ENCODE data around the gene MRFAP1. TPM values are rescaled to one million over a fixed set of nuclear protein-coding genes. Genes with fewer than 3 reads are reported as not detected.

Gene MRFAP1
- total and polyA plus RNA-seq, 10 donors: 133 to 299 (median 219) TPM

DNA sequence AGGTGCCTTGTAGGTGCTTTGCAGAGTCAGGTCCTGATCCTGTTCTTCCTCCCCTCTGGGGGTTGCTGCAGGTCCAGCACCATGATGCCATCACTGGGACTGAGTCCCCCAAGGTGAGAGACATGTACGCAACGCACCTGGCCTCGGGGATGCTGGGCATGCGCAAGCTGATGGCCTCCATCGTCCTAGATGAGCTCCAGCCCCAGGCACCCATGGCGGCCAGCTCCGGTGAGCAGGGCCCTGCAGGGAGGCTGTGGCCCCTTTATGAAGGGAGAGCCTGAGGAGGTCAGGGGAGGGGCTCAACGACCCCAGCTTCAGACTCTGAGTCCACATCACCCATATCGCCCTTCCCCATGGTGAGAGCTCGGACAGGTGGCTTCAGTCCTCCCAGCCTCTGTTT, 42.4 kb upstream of the MRFAP1 start:
- no peak overlapping the region for H3K4me3 ChIP-seq
- H3K27ac ChIP-seq: no peak overlapping the region
- H3K4me1 ChIP-seq: no peaks in the 10 kb centered on the region
- intact Hi-C loops (cut with DNase I; ENCODE audit: low total_unique reads): no loop called here
- TF ChIP-seq, protein P1, sequence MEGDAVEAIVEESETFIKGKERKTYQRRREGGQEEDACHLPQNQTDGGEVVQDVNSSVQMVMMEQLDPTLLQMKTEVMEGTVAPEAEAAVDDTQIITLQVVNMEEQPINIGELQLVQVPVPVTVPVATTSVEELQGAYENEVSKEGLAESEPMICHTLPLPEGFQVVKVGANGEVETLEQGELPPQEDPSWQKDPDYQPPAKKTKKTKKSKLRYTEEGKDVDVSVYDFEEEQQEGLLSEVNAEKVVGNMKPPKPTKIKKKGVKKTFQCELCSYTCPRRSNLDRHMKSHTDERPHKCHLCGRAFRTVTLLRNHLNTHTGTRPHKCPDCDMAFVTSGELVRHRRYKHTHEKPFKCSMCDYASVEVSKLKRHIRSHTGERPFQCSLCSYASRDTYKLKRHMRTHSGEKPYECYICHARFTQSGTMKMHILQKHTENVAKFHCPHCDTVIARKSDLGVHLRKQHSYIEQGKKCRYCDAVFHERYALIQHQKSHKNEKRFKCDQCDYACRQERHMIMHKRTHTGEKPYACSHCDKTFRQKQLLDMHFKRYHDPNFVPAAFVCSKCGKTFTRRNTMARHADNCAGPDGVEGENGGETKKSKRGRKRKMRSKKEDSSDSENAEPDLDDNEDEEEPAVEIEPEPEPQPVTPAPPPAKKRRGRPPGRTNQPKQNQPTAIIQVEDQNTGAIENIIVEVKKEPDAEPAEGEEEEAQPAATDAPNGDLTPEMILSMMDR (IDR thresholded peaks at IDR 0.05 in 8 of 11, conservative IDR thresholded peaks at IDR 0.05 in 3 of 11): no peak
- TF ChIP-seq POLR2A (IDR thresholded peaks at IDR 0.05) (no peak), POLR2AphosphoS5 (IDR thresholded peaks at IDR 0.05) (peak in 1 of 3 donors; percentile 39)
- no peaks in the 10 kb centered on the region for H3K9me3 ChIP-seq
- peaks cover 0 to 100% (median 81%) of the 10 kb centered on the region in 6 donors for H3K36me3 ChIP-seq
- H3K27me3 ChIP-seq (replicated peaks in 1 of 7): no peaks in the 10 kb centered on the region
- no peak for DNase-seq
- WGBS, 5 donors: 91 to 98% (median 93%) methylated on average over 6 to 10 of the region's 10 CpGs

DNA sequence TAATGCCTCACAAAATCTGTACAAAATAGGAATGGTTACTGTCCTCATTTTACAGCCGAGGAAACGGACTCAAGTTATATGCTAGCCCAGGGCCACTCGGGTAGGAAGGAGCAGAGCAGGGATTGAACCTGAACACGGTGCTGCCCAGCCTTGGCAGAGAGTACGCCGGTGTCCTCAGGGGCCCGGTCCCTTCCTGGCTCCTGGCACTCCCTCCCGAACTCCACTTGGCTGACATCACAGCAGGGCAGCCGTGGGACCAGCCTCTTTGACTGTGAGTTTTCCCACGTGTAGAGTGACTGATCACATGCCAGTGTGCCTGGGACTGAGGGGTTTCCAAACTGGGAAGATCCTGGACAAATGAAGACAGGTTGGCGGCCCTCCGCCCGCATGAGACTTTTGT, 41.8 kb upstream of the MRFAP1 start:
- no peaks in the 10 kb centered on the region for H3K4me1 ChIP-seq
- no peaks in the 10 kb centered on the region for H3K27me3 ChIP-seq (replicated peaks in 1 of 7)
- no peak overlapping the region for H3K4me3 ChIP-seq
- H3K27ac ChIP-seq: no peak overlapping the region
- WGBS, 5 donors: 86 to 96% (median 92%) methylated on average over 11 to 13 of the region's 13 CpGs
- intact Hi-C loops (cut with DNase I; ENCODE audit: low total_unique reads): no loop called here
- DNase-seq: no peak
- peaks cover 0 to 2% (median 0%) of the 10 kb centered on the region in 8 donors for H3K9me3 ChIP-seq
- peaks cover 0 to 100% (median 81%) of the 10 kb centered on the region in 6 donors for H3K36me3 ChIP-seq
- TF ChIP-seq POLR2A (IDR thresholded peaks at IDR 0.05) (no peak), POLR2AphosphoS5 (IDR thresholded peaks at IDR 0.05) (no peak)
- TF ChIP-seq, protein P1 (IDR thresholded peaks at IDR 0.05 in 8 of 11, conservative IDR thresholded peaks at IDR 0.05 in 3 of 11): no peak

DNA sequence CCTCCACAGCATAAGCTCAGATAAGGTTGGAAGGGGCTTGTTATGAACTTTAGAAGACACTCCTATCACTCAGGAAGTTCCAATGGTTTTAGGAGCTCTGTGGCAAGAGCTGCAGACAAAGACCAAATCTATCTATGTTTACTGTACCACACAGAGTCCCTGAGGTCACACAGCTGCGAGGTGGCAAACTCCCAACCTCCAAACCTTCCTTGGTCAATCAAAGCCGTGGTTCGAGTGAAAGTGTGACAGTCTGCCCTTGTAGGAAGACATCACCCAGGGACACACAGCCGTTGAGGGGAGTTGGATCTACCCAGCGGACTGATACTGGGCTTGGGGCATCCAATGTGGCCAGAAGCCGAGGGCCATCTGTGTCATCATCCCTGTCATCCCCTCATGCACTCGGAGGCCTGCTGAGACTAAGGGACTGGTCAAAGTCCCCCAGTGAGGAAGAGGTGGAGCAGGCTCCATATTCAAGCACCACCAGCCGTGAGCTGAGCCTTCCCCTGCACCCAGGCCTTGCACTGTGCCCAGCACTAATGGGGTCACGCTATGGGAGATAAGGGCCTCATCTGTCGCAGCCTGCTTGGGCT, 38.7 kb upstream of the MRFAP1 start:
- Histone ChIP-seq H3K9me3 (peaks cover 0 to 23% (median 17%) of the 10 kb centered on the region in 8 donors), H3K4me1 (no peaks in the 10 kb centered on the region), H3K4me3 (no peak overlapping the region), H3K27me3 (replicated peaks in 1 of 7) (no peaks in the 10 kb centered on the region), H3K36me3 (peaks cover 10 to 100% (median 92%) of the 10 kb centered on the region in 6 donors), H3K27ac (no peak overlapping the region)
- intact Hi-C loops (cut with DNase I; ENCODE audit: low total_unique reads): no loop called here
- DNase-seq: no peak
- TF ChIP-seq, protein P1 (IDR thresholded peaks at IDR 0.05 in 8 of 11, conservative IDR thresholded peaks at IDR 0.05 in 3 of 11): no peak
- TF ChIP-seq POLR2AphosphoS5 (IDR thresholded peaks at IDR 0.05): no peak
- no peak for TF ChIP-seq POLR2A (IDR thresholded peaks at IDR 0.05)
- 86 to 93% (median 91%) methylated on average over 9 to 10 of the region's 10 CpGs for WGBS, 5 donors

DNA sequence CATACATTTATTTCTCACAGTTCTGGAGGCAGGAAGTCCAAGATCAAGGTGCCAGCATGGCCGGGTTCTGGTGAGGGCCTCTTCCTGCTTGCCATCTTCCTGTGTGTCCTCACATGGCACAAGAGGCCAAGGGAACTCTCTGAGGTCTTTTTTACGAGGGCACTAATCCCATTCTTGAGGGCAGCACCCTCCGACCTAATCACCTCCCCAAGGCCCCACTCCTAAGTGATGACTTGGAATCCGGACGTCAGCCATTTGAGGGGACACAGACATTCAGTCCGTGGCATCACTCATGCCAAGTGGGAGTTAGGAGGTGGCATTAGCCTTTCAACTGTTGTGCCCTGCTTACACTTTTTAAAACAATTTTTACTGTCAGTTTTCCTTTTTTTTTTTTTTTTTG, 38.2 kb upstream of the MRFAP1 start:
- WGBS, 5 donors: 86 to 91% (median 88%) methylated on average over 6 of the region's 6 CpGs
- peaks cover 10 to 100% (median 91%) of the 10 kb centered on the region in 6 donors for H3K36me3 ChIP-seq

More for the DNA sequence above, 38.2 kb upstream of the MRFAP1 start:
- no peak for DNase-seq
- intact Hi-C loops (cut with DNase I; ENCODE audit: low total_unique reads): no loop called here
- peaks cover 0 to 23% (median 17%) of the 10 kb centered on the region in 8 donors for H3K9me3 ChIP-seq
- no peaks in the 10 kb centered on the region for H3K4me1 ChIP-seq
- TF ChIP-seq POLR2A (IDR thresholded peaks at IDR 0.05) (no peak), POLR2AphosphoS5 (IDR thresholded peaks at IDR 0.05) (no peak)
- TF ChIP-seq, protein P1 (IDR thresholded peaks at IDR 0.05 in 8 of 11, conservative IDR thresholded peaks at IDR 0.05 in 3 of 11): no peak
- H3K27me3 ChIP-seq (replicated peaks in 1 of 7): no peaks in the 10 kb centered on the region
- no peak overlapping the region for H3K4me3 ChIP-seq
- H3K27ac ChIP-seq: no peak overlapping the region
